ENCODE measurements around the gene PAPPA2. TPM values are rescaled to one million over a fixed set of nuclear protein-coding genes. Genes with fewer than 3 reads are reported as not detected.

PAPPA2 gene
- total and polyA plus RNA-seq, 12 donors, result 0.03 to 0.87 (median 0.10) TPM; not detected in 1

DNA sequence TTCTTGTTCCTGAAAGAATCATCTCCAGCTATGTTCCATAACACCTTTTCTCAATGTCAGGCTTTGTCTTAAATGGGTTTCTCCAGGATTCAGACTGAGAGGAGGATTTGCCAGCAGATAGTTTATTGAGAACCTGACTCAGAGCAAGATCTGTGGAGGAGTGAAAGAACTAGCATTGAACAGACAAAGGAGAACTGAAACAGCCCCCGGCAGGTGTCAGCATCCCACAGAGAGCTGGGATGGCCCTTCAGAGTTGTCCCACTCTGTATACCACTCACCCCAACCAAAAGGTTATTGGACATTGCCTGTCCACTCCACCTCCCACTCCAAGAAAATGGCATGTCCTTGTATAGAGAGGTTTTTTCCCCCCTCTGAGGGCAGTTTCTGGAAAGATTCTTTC lies 270.7 kb downstream of the PAPPA2 start:
- intact Hi-C loops (cut with DNase I), result no loop called here

DNA sequence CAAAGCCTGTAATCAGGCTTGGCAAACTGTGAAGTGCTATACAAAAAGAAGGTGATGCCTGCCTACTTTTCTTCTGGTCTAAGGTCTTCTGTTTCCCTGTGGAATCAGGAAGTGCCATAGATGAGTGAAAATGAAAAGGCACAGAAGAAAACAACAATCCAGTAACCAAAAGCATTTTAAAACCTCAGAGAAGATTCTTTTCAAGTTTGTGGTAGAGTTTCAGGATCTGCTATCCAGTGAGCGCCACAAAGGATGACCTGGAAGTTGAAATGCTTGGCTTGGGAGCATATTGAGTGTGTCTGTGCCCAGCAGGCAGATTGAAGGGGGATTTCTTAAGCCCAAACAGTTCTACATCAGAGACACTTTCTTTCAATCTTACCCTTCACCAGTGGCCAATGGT lies 272.2 kb downstream of the PAPPA2 start:
- no peaks in the 10 kb centered on the region for H3K9me3 ChIP-seq (replicated peaks in 1 of 3)
- H3K27me3 ChIP-seq, result no peaks in the 10 kb centered on the region
- intact Hi-C loops (cut with DNase I), result no loop called here
- 47 to 100% (median 81%) methylated on average over 1 of the region's 1 CpG for WGBS, 4 donors
- H3K4me1 ChIP-seq (replicated peaks in 1 of 2), result no peaks in the 10 kb centered on the region
- no peak overlapping the region for H3K4me3 ChIP-seq
- DNase-seq, result no peak
- no peak overlapping the region for H3K27ac ChIP-seq
- no peaks in the 10 kb centered on the region for H3K36me3 ChIP-seq (replicated peaks in 1 of 2)
- TF ChIP-seq, protein P1, sequence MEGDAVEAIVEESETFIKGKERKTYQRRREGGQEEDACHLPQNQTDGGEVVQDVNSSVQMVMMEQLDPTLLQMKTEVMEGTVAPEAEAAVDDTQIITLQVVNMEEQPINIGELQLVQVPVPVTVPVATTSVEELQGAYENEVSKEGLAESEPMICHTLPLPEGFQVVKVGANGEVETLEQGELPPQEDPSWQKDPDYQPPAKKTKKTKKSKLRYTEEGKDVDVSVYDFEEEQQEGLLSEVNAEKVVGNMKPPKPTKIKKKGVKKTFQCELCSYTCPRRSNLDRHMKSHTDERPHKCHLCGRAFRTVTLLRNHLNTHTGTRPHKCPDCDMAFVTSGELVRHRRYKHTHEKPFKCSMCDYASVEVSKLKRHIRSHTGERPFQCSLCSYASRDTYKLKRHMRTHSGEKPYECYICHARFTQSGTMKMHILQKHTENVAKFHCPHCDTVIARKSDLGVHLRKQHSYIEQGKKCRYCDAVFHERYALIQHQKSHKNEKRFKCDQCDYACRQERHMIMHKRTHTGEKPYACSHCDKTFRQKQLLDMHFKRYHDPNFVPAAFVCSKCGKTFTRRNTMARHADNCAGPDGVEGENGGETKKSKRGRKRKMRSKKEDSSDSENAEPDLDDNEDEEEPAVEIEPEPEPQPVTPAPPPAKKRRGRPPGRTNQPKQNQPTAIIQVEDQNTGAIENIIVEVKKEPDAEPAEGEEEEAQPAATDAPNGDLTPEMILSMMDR (IDR thresholded peaks at IDR 0.05), result no peak
- no peak for TF ChIP-seq POLR2A (IDR thresholded peaks at IDR 0.05)

More for the DNA sequence above, 270.7 kb downstream of the PAPPA2 start:
- no peaks in the 10 kb centered on the region for H3K4me1 ChIP-seq (replicated peaks in 1 of 2)
- no peak overlapping the region for H3K4me3 ChIP-seq
- no peak overlapping the region for H3K27ac ChIP-seq
- H3K27me3 ChIP-seq, result no peaks in the 10 kb centered on the region
- no peaks in the 10 kb centered on the region for H3K36me3 ChIP-seq (replicated peaks in 1 of 2)
- H3K9me3 ChIP-seq (replicated peaks in 1 of 3), result no peaks in the 10 kb centered on the region
- DNase-seq, result no peak
- 58 to 89% (median 84%) methylated on average over 1 of the region's 1 CpG for WGBS, 4 donors
- TF ChIP-seq POLR2A (IDR thresholded peaks at IDR 0.05), result no peak
- TF ChIP-seq, protein P1 (IDR thresholded peaks at IDR 0.05), result no peak

DNA sequence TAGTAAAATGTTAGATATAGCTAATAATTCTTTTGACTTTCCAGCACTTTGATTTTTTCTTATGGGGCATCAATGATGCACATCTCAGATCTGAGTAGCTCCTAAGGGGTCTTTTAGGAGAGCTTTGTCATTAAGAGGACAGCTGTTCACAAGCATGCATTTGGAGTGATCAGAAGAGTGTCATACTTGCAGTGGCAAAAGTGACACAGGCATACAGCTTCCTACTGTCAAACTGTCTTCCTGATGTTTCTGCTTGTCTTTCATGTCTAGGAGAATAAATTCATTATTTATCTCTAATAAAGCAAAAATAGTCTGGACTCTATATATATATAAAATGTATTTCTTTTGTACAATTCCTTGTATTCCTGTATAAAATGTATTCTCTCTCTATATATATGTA lies 273.0 kb downstream of the PAPPA2 start:
- H3K27me3 ChIP-seq, result no peaks in the 10 kb centered on the region
- H3K27ac ChIP-seq, result no peak overlapping the region
- intact Hi-C loops (cut with DNase I), result no loop called here
- TF ChIP-seq, protein P1 (IDR thresholded peaks at IDR 0.05), result no peak
- no peak for TF ChIP-seq POLR2A (IDR thresholded peaks at IDR 0.05)
- no peaks in the 10 kb centered on the region for H3K9me3 ChIP-seq (replicated peaks in 1 of 3)
- DNase-seq, result no peak
- no peaks in the 10 kb centered on the region for H3K36me3 ChIP-seq (replicated peaks in 1 of 2)
- H3K4me3 ChIP-seq, result no peak overlapping the region
- H3K4me1 ChIP-seq (replicated peaks in 1 of 2), result no peaks in the 10 kb centered on the region

DNA sequence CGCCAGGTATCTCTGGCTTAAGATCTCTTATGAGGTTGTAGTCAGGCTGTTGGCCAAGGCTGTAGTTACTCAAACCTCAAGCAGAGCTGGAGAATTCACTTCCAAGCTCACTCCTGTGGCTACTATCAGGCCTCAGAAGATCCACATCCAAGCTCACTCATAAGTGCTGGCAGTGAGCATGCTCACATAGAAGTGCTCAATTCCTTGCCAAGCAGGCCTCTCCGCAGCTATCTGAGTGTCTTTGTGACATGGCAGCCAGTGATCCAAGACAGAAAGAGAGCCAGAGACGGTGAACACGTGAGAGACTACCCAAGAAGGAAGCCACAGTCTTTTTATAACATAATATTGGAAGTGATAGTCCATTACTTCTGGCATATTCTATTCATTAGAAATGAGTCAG lies 278.2 kb downstream of the PAPPA2 start:
- no peaks in the 10 kb centered on the region for H3K9me3 ChIP-seq (replicated peaks in 1 of 3)
- DNase-seq, result no peak
- intact Hi-C loops (cut with DNase I), result no loop called here

More for the DNA sequence above, 278.2 kb downstream of the PAPPA2 start:
- no peak overlapping the region for H3K4me3 ChIP-seq
- no peaks in the 10 kb centered on the region for H3K27me3 ChIP-seq
- H3K36me3 ChIP-seq (replicated peaks in 1 of 2), result no peaks in the 10 kb centered on the region
- TF ChIP-seq, protein P1 (IDR thresholded peaks at IDR 0.05), result no peak
- no peak for TF ChIP-seq POLR2A (IDR thresholded peaks at IDR 0.05)
- WGBS, 4 donors, result 84 to 89% (median 86%) methylated on average over 4 of the region's 4 CpGs
- H3K27ac ChIP-seq, result no peak overlapping the region
- no peaks in the 10 kb centered on the region for H3K4me1 ChIP-seq (replicated peaks in 1 of 2)
